Activated CD4-positive, alpha-beta T cell treated with anti-CD3 and anti-CD28 coated beads for 24 hours (primary cell): Measurements from ENCODE around the gene RBM46.
"Not testable (repeated sequence)": the region's sequence is repeated elsewhere in the genome, so short reads cannot be mapped to it uniquely, and the experiment has no call there.

Experiments
- DNase-seq, 2 donors: peaks; one replicate each; pipeline ENCODE4 v3.0.0-alpha.2; 2020; ENCODE audit warnings: low read depth in 2 of 2

The RBM46 gene

DNA sequence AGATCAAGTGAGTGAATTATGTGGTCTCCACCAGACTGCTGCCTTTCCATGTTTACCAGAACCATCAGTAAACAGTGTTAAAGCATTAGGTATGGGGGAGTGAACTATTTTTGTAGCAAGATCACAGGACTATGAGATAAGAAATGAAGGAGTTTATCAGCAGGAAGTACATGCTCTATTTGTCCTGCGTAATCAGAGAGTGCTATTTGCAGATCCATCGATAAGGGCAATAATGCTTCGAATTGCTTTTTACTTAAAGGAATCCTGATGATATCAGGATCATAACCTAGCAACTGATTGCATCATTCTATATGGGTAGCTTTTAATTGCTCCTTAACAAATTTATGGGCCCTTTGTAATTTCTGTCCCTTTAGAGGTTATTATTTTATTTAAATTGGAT lies 57.1 kb downstream of the RBM46 start:
- no peak for DNase-seq

DNA sequence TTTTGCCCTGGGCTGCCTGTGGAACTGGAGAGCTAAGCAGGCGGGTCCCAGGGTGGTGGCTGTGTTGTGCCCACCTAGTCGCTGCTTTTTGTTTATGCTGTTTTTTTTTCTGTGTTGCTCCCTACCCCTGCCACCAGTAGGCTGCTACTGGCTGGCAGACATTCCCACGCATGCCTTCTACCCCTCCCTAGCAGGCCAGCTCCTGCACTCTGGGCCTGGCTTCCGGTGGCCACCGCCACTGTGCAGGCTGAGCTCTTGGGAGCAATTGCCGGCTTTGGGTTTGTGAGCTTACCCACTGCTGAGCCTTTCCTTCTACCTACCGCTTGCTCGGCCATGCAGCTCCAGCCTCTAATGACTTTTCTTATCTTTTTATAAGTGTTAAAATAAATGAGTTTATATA lies 57.6 kb downstream of the RBM46 start:
- DNase-seq, result no peak

DNA sequence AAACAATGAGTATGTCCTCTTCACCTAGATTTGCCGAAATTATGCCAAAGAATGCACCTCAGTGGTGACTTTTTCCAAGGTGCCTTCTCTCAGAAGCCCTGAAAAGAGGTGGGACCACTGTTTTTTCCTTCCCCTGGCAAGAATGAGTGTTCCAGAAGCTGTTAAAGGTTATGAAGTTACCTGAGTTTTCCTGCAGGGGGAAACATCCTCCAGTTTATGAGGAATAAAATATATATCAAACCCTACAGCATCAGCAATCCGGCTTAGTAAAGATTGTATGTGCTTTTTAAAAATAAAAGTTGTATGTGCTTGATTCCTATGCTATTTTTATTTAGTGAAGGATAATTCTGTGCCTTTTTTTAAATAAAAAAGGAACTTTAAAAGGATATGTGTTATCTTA lies 73.3 kb downstream of the RBM46 start:
- DNase-seq, result no peak

DNA sequence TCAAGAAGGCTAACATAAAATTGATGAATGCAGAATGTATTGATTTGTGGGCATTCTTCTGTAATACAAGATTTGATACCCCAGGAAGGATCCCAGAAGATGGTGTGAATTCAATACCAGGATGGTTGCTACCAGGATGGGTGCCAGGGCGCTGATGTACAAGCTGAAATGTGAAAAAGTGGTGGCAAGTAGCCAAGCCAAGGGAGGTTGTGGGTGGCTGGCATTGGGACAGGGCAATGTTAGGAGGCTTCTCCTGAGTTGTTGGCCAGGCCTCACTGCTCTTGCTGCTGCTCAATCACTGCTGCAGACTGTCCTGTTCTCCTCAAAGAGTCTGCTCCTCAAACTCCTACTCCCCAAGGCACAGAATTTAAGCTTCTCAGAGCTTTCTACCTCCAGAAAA lies 77.1 kb downstream of the RBM46 start:
- DNase-seq, result no peak

DNA sequence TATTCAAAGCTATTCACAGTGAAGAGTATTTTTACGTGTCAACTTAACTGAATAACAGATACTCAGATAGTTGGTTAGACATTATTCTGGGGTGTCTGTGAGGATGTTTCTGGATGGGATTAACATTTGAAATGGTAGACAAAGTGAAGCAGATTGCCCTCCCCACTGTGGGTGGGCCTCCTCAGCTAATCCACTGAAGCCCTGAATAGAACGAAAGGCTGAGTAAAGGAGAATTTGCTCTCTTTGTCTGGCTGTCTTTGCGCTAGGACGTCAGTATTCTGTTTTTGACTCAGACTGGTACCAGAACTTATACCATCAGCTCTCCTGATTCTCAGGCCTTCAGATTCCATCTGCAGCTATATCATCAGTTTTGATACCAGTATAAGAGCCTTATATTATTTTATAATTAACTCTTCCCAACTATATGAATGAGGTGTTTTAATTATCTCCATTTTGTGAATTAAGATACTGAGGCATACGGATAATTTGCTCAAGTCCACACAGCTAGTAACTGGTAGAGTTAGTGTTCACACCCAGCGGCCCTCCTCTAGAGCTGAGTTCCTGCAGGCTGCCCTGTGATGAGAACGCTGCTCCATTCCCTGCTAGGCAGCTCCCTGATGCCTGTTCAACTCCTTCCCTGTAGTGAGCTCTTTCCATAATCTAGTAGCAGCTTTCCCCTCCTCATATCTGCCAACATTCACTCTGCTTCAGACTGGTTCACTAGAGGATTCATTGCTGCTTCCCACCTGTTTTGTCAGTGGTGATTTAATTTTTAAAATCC lies 87.5 kb downstream of the RBM46 start:
- DNase-seq, result no peak

DNA sequence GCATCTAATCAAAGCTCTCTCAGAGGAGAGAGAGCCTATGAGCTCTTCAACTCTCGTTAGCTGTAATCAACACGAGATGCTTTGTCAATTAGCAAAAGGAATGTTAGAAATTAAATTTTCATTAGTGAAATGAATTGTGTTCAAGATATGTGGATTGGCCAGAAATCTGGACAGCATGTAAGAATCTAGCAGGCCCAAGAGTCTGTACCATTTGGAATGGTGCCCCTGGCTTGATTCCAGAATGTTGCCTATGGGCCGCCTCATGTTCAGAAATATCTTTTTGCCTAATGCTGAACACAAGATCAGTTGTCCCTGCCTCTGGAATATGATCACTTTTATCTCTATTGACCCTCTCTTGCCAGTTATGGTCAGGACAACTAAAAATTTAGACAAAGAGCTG lies 88.2 kb downstream of the RBM46 start:
- DNase-seq, result no peak

DNA sequence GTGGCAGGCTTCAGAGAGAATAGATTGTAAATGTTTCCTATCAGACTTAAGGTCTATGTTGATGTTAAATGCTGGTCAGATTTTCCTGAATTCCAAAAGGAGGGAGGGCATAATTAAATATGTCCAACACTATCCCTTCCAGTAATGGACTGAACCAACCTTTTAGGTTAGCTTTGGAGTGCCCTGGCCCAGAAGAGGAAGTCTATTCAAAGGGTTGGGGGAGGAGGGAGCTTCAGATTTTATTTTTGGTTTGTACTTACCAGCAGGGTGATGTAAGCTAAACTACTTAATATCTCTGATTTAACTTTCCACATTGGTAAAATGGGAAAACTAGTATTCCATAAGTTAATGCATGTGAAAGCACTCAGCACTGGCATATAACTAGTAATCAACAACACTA lies 91.1 kb downstream of the RBM46 start:
- no peak for DNase-seq

DNA sequence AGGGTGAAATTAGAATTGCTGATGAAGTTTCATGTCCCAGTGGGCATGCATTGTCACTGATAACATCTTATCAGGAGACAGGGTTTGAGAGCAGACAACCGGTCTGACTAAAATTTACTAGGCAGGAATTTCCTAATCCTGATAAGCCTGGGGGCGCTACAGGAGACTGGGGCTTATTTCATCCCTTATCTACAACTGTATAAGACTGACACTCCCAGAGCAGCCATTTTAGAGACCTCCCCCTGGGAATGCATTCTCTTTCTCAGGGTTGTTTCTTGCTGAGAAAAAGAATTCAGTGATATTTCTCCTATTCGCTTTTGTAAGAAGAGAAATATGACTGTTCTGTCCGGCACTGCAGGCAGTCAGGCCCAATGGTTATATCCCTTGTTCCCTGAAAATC lies 93.0 kb downstream of the RBM46 start:
- DNase-seq, result not testable (repeated sequence)

DNA sequence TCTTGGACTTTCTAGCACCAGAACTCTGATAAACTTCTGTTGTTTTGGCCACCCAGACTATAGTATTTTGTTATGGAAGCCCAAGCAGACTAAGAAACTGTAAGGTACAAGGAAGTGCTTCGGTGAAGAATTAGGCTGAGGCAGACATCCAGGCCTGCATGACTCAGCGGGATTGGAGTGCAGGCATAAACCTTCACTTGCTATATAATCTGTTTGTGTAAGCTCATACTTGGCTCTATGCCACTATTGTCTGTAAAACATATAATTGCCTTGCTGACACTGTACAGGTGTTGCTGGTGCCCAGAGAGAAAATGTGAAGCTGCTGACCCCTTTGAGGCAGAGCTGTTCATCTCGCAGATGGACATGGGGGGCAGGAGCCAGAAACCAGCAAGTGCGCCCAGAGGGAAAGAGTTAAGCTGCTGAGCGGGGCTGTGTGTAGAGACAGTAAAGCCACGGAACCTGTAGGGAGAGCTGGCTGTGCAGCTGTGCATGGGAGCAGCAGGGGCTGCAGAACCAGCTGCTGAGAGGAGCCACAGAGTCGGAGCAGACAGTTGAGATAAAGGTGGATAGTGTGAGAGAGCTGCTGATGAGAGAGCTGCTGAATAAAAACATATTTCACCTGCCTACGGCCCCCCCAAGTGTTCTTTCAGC lies 96.2 kb downstream of the RBM46 start:
- DNase-seq, result no peak
